GM23338 (cell line): ENCODE measurements around the gene SLC25A26. TPM values are rescaled to one million over a fixed set of nuclear protein-coding genes. Genes with fewer than 3 reads are reported as not detected.

Experiments
- ATAC-seq: fragments of 200-7000 bp; cut with Tn5 transposase; 3 replicates; pipeline ENCODE4 v1.9.1; 2020
- DNase-seq: peaks from one replicate; pipeline ENCODE4 v3.0.0-alpha.2; 2015; ENCODE audit warnings: low spot score
- H2AFZ ChIP-seq: fragments of 200-600 bp; sonication (generic); 2 replicates; pipeline ENCODE4 v1.8.0; 2016; ENCODE audit warnings: antibody characterized with exemption, mild to moderate bottlenecking, moderate library complexity
- H3F3A ChIP-seq: fragments of 200-600 bp; sonication (generic); replicated peaks from 2 replicates; pipeline ENCODE4 v1.8.0; 2017; ENCODE audit warnings: antibody characterized with exemption, mixed run types, low read depth
- H3K27ac ChIP-seq: fragments of 200-600 bp; sonication (generic); 2 replicates; pipeline ENCODE4 v1.6.1; 2016; ENCODE audit warnings: low read depth
- H3K27me3 ChIP-seq: fragments of 200-600 bp; sonication (generic); 2 replicates; pipeline ENCODE4 v1.8.0; 2016; ENCODE audit warnings: mild to moderate bottlenecking, mixed run types, moderate library complexity; ENCODE audit not compliant: insufficient read depth
- H3K36me3 ChIP-seq: fragments of 200-600 bp; sonication (generic); 2 replicates; pipeline ENCODE4 v1.8.0; 2016; ENCODE audit warnings: mild to moderate bottlenecking; ENCODE audit not compliant: insufficient read depth
- H3K4me1 ChIP-seq: fragments of 200-600 bp; sonication (generic); 2 replicates; pipeline ENCODE4 v1.8.0; 2016; ENCODE audit warnings: mild to moderate bottlenecking, moderate library complexity; ENCODE audit not compliant: insufficient read depth
- H3K4me2 ChIP-seq: fragments of 200-600 bp; sonication (generic); 2 replicates; pipeline ENCODE4 v1.7.1; 2017; ENCODE audit warnings: mixed run types
- H3K4me3 ChIP-seq: fragments of 200-600 bp; sonication (generic); 2 replicates; pipeline ENCODE4 v1.6.1; 2016; ENCODE audit warnings: mixed run types
- H3K79me2 ChIP-seq: fragments of 200-600 bp; sonication (generic); replicated peaks from 2 replicates; pipeline ENCODE4 v1.8.0; 2017; ENCODE audit warnings: mild to moderate bottlenecking; ENCODE audit not compliant: insufficient read depth
- H3K9me2 ChIP-seq: fragments of 200-600 bp; sonication (generic); 2 replicates; pipeline ENCODE4 v1.8.0; 2017; ENCODE audit not compliant: insufficient read depth
- H4K20me1 ChIP-seq: fragments of 200-600 bp; sonication (generic); replicated peaks from 2 replicates; pipeline ENCODE4 v1.8.0; 2017; ENCODE audit warnings: mild to moderate bottlenecking; ENCODE audit not compliant: insufficient read depth
- H3K27ac Mint-ChIP-seq: 2 replicates; pipeline ENCODE4 v1.8.0; 2020; ENCODE audit warnings: inconsistent platforms, mild to moderate bottlenecking, moderate library complexity, mixed read lengths
- H3K27me3 Mint-ChIP-seq: 3 replicates; pipeline ENCODE4 v1.8.0; 2022; ENCODE audit warnings: low read depth, mild to moderate bottlenecking, moderate library complexity, mixed read lengths, inconsistent platforms; ENCODE audit not compliant: insufficient read depth, poor library complexity
- H3K36me3 Mint-ChIP-seq: 3 replicates; pipeline ENCODE4 v1.8.0; 2021; ENCODE audit warnings: low read depth, mild to moderate bottlenecking, inconsistent platforms, moderate library complexity, mixed read lengths
- H3K4me1 Mint-ChIP-seq: 3 replicates; pipeline ENCODE4 v1.8.0; 2020; ENCODE audit warnings: mild to moderate bottlenecking, inconsistent platforms, mixed read lengths
- H3K4me3 Mint-ChIP-seq: 3 replicates; pipeline ENCODE4 v1.8.0; 2021; ENCODE audit warnings: moderate library complexity, mild to moderate bottlenecking, inconsistent platforms, mixed read lengths
- H3K9me3 Mint-ChIP-seq: 3 replicates; pipeline ENCODE4 v1.8.0; 2020; ENCODE audit warnings: moderate library complexity, mild to moderate bottlenecking, inconsistent platforms, mixed read lengths
- polyA plus RNA-seq: library from polyadenylated mRNA; unstranded; fragments of >200 nt; fragmentation: Nextera tagmentation; extraction: Ambion mirVana; gene quantifications from 2 replicates; pipeline ENCODE4 v1.2.1, GENCODE V29; 2016
- total RNA-seq: library from RNA; depleted of rRNA; stranded (reverse); fragments of >200 nt; shearing (Covaris generic); gene quantifications from 2 replicates; pipeline ENCODE4 v1.2.3, GENCODE V29; 2014
- TF ChIP-seq, protein P1 (sequence below): fragments of 250-450 bp; sonication (Bioruptor Pico); IDR thresholded peaks from 2 replicates; pipeline ENCODE4 v1.5.0; 2020; ENCODE audit warnings: mild to moderate bottlenecking, moderate library complexity
- TF ChIP-seq, protein P2 (sequence below): IDR thresholded peaks from 2 replicates; pipeline ENCODE4 v1.6.1; 2016; ENCODE audit warnings: antibody characterized with exemption

SLC25A26 gene
- total and polyA plus RNA-seq, 2 experiments from 2014 or later, result 24.8 to 40.2 TPM

DNA sequence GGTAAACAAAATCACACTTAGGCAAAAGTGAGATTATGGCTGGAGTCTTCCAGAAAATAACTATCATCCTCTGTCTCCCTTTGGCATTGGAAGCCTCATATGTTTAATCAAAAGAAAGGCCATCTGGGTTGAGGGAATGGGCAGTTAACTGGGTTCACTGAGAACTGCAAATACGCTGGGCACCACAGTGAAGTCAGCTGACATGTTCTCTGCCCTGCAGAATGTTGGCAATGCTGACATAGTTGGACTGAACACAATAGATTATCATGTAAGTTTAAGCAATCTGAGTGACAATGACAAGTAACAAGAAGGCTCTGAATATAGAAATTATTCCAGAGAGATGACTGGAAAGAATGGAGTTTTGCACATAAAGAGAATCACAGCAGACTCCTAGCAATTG lies 43.8 kb upstream of the SLC25A26 start:
- no peaks in the 10 kb centered on the region for H4K20me1 ChIP-seq
- Mint-ChIP-seq H3K27me3 (peaks cover 5% of the 10 kb centered on the region), H3K27ac (no peak overlapping the region), H3K4me1 (no peaks in the 10 kb centered on the region), H3K36me3 (no peaks in the 10 kb centered on the region), H3K4me3 (no peak overlapping the region), H3K9me3 (no peaks in the 10 kb centered on the region)
- H3K9me2 ChIP-seq, result no peaks in the 10 kb centered on the region
- ATAC-seq, result no peak
- H3K27ac ChIP-seq, result no peak overlapping the region
- H3K79me2 ChIP-seq, result no peaks in the 10 kb centered on the region
- no peak overlapping the region for H3K4me2 ChIP-seq
- H3K4me3 ChIP-seq, result no peak overlapping the region
- H2AFZ ChIP-seq, result no peak overlapping the region
- H3K27me3 ChIP-seq, result no peaks in the 10 kb centered on the region
- H3K36me3 ChIP-seq, result no peaks in the 10 kb centered on the region
- no peak for DNase-seq
- no peaks in the 10 kb centered on the region for H3F3A ChIP-seq
- TF ChIP-seq, protein P1, sequence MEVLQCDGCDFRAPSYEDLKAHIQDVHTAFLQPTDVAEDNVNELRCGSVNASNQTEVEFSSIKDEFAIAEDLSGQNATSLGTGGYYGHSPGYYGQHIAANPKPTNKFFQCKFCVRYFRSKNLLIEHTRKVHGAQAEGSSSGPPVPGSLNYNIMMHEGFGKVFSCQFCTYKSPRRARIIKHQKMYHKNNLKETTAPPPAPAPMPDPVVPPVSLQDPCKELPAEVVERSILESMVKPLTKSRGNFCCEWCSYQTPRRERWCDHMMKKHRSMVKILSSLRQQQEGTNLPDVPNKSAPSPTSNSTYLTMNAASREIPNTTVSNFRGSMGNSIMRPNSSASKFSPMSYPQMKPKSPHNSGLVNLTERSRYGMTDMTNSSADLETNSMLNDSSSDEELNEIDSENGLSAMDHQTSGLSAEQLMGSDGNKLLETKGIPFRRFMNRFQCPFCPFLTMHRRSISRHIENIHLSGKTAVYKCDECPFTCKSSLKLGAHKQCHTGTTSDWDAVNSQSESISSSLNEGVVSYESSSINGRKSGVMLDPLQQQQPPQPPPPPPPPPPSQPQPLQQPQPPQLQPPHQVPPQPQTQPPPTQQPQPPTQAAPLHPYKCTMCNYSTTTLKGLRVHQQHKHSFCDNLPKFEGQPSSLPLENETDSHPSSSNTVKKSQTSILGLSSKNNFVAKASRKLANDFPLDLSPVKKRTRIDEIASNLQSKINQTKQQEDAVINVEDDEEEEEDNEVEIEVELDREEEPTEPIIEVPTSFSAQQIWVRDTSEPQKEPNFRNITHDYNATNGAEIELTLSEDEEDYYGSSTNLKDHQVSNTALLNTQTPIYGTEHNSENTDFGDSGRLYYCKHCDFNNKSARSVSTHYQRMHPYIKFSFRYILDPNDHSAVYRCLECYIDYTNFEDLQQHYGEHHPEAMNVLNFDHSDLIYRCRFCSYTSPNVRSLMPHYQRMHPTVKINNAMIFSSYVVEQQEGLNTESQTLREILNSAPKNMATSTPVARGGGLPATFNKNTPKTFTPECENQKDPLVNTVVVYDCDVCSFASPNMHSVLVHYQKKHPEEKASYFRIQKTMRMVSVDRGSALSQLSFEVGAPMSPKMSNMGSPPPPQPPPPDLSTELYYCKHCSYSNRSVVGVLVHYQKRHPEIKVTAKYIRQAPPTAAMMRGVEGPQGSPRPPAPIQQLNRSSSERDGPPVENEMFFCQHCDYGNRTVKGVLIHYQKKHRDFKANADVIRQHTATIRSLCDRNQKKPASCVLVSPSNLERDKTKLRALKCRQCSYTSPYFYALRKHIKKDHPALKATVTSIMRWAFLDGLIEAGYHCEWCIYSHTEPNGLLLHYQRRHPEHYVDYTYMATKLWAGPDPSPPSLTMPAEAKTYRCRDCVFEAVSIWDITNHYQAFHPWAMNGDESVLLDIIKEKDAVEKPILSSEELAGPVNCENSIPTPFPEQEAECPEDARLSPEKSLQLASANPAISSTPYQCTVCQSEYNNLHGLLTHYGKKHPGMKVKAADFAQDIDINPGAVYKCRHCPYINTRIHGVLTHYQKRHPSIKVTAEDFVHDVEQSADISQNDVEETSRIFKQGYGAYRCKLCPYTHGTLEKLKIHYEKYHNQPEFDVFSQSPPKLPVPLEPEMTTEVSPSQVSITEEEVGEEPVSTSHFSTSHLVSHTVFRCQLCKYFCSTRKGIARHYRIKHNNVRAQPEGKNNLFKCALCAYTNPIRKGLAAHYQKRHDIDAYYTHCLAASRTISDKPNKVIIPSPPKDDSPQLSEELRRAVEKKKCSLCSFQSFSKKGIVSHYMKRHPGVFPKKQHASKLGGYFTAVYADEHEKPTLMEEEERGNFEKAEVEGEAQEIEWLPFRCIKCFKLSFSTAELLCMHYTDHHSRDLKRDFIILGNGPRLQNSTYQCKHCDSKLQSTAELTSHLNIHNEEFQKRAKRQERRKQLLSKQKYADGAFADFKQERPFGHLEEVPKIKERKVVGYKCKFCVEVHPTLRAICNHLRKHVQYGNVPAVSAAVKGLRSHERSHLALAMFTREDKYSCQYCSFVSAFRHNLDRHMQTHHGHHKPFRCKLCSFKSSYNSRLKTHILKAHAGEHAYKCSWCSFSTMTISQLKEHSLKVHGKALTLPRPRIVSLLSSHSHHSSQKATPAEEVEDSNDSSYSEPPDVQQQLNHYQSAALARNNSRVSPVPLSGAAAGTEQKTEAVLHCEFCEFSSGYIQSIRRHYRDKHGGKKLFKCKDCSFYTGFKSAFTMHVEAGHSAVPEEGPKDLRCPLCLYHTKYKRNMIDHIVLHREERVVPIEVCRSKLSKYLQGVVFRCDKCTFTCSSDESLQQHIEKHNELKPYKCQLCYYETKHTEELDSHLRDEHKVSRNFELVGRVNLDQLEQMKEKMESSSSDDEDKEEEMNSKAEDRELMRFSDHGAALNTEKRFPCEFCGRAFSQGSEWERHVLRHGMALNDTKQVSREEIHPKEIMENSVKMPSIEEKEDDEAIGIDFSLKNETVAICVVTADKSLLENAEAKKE (CRISPR knock-in tag), result no peak
- TF ChIP-seq, protein P2, sequence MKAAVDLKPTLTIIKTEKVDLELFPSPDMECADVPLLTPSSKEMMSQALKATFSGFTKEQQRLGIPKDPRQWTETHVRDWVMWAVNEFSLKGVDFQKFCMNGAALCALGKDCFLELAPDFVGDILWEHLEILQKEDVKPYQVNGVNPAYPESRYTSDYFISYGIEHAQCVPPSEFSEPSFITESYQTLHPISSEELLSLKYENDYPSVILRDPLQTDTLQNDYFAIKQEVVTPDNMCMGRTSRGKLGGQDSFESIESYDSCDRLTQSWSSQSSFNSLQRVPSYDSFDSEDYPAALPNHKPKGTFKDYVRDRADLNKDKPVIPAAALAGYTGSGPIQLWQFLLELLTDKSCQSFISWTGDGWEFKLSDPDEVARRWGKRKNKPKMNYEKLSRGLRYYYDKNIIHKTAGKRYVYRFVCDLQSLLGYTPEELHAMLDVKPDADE, result no peak
- no peaks in the 10 kb centered on the region for H3K4me1 ChIP-seq

DNA sequence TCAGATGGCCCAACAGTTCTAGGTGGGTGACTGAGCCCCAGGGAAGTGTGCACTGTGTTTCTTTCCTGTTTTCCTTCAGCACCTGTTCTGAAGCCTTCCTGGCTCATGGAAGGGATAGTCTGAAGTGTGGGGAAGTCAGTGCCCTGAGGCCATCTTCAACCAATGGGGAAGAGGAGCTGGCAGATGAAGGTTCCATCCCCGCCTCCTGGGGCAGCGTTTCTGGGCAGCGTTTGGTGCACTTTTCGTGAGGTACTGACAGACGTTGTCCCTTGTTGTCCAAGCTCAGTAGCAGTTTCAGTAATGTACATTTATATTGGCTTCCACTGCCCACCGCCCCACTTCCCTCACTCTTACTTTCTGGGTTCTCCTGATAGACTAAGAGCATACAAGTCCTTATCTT lies 42.6 kb upstream of the SLC25A26 start:
- H4K20me1 ChIP-seq, result no peaks in the 10 kb centered on the region
- H3K4me3 Mint-ChIP-seq, result no peak overlapping the region
- H3K36me3 ChIP-seq, result no peaks in the 10 kb centered on the region
- H3K27ac ChIP-seq, result no peak overlapping the region
- no peak overlapping the region for H3K4me3 ChIP-seq
- no peaks in the 10 kb centered on the region for H3K9me3 Mint-ChIP-seq
- H3K9me2 ChIP-seq, result 0 out of 2 replicates have a peak, but pooled peaks cover 4% of the 10 kb centered on the region
- no peaks in the 10 kb centered on the region for H3K27me3 ChIP-seq
- H3K4me1 ChIP-seq, result no peaks in the 10 kb centered on the region
- no peak overlapping the region for H3K27ac Mint-ChIP-seq
- no peaks in the 10 kb centered on the region for H3K36me3 Mint-ChIP-seq
- H3F3A ChIP-seq, result no peaks in the 10 kb centered on the region
- no peak overlapping the region for H2AFZ ChIP-seq
- ATAC-seq (no peak; the same call in 2 of the 3 replicates), DNase-seq (no peak)
- no peak overlapping the region for H3K4me2 ChIP-seq
- H3K79me2 ChIP-seq, result no peaks in the 10 kb centered on the region
- peaks cover 3% of the 10 kb centered on the region for H3K27me3 Mint-ChIP-seq
- no peaks in the 10 kb centered on the region for H3K4me1 Mint-ChIP-seq
- TF ChIP-seq, protein P1 (CRISPR knock-in tag), result no peak
